Neural cell (in vitro differentiated cells): Measurements from ENCODE around the gene KCNH2. TPM values are rescaled to one million over a fixed set of nuclear protein-coding genes. Genes with fewer than 3 reads are reported as not detected.

Experiments
- H2AFZ ChIP-seq: fragments of 200-600, 300-800 bp; sonication (generic), shearing (Covaris generic); 2 replicates; pipeline ENCODE4 v1.6.0; 2014; ENCODE audit warnings: low read depth, mild to moderate bottlenecking, antibody characterized with exemption, low read length, moderate library complexity
- H3F3A ChIP-seq: fragments of 200-600 bp; shearing (Covaris generic); 2 replicates; pipeline ENCODE4 v1.6.1; 2016; ENCODE audit warnings: mild to moderate bottlenecking, moderate library complexity, mixed read lengths, antibody characterized with exemption, low read length; ENCODE audit not compliant: insufficient read depth, poor library complexity, severe bottlenecking
- H3K27ac ChIP-seq: fragments of 200-600, 300-800 bp; sonication (generic), shearing (Covaris generic); 2 replicates; pipeline ENCODE4 v1.5.1; 2014; ENCODE audit warnings: mild to moderate bottlenecking, low read length, moderate library complexity
- H3K27me3 ChIP-seq: fragments of 300-800, 200-600 bp; sonication (generic), shearing (Covaris generic); 2 replicates; pipeline ENCODE4 v1.6.0; 2014; ENCODE audit warnings: mild to moderate bottlenecking, low read depth, low read length, moderate library complexity; ENCODE audit not compliant: insufficient read depth
- H3K36me3 ChIP-seq: fragments of 300-800, 200-600 bp; sonication (generic), shearing (Covaris generic); 2 replicates; pipeline ENCODE4 v1.5.1; 2014; ENCODE audit warnings: mild to moderate bottlenecking, antibody characterized with exemption, low read length, moderate library complexity; ENCODE audit not compliant: insufficient read depth
- H3K4me2 ChIP-seq: fragments of 300-800, 200-600 bp; sonication (generic), shearing (Covaris generic); 2 replicates; pipeline ENCODE4 v1.6.0; 2014; ENCODE audit warnings: mild to moderate bottlenecking, low read length
- H3K4me3 ChIP-seq: fragments of 300-800, 200-600 bp; sonication (generic), shearing (Covaris generic); 2 replicates; pipeline ENCODE4 v1.5.1; 2014; ENCODE audit warnings: mild to moderate bottlenecking, low read length, moderate library complexity
- H3K79me2 ChIP-seq: fragments of 200-600 bp; shearing (Covaris generic); replicated peaks from 2 replicates; pipeline ENCODE4 v1.6.0; 2014; ENCODE audit warnings: mild to moderate bottlenecking, low read length, moderate library complexity; ENCODE audit not compliant: insufficient read depth
- H3K9ac ChIP-seq: fragments of 300-800, 200-600 bp; sonication (generic), shearing (Covaris generic); 2 replicates; pipeline ENCODE4 v1.6.1; 2016; ENCODE audit warnings: mild to moderate bottlenecking, low read length, mixed read lengths
- H3K9me2 ChIP-seq: fragments of 200-600 bp; shearing (Covaris generic); 2 replicates; pipeline ENCODE4 v1.6.1; 2016; ENCODE audit warnings: mild to moderate bottlenecking, low read length, mixed read lengths; ENCODE audit not compliant: insufficient read depth
- H3K9me3 ChIP-seq: fragments of 200-600, 300-800 bp; sonication (generic), shearing (Covaris generic); 2 replicates; pipeline ENCODE4 v1.6.1; 2016; ENCODE audit warnings: mild to moderate bottlenecking, mixed run types, low read length, moderate library complexity, mixed read lengths
- H4K20me1 ChIP-seq: fragments of 200-600 bp; shearing (Covaris generic); 2 replicates; pipeline ENCODE4 v1.6.1; 2016; ENCODE audit warnings: mild to moderate bottlenecking, mixed run types; ENCODE audit not compliant: insufficient read depth
- CTCF ChIP-seq: fragments of 450-650 bp; IDR thresholded peaks from 2 replicates; pipeline ENCODE4 v1.5.1; 2014; ENCODE audit warnings: antibody characterized with exemption, mild to moderate bottlenecking, moderate library complexity; ENCODE audit not compliant: poor library complexity, severe bottlenecking
- EP300 ChIP-seq: fragments of 450-650 bp; conservative IDR thresholded peaks from 2 replicates; pipeline ENCODE4 v1.6.1; 2014; ENCODE audit warnings: antibody characterized with exemption, mild to moderate bottlenecking, moderate library complexity; ENCODE audit not compliant: poor library complexity, severe bottlenecking
- EZH2 ChIP-seq: fragments of 200-600, 300-800 bp; shearing (Covaris generic), sonication (generic); IDR thresholded peaks from 2 replicates; pipeline ENCODE4 v1.6.1; 2014; ENCODE audit warnings: antibody characterized with exemption, low read length, borderline replicate concordance, mild to moderate bottlenecking; ENCODE audit not compliant: insufficient read depth, poor library complexity, severe bottlenecking
- MXI1 ChIP-seq: fragments of 450-650 bp; conservative IDR thresholded peaks from 2 replicates; pipeline ENCODE4 v1.6.1; 2014; ENCODE audit warnings: antibody characterized with exemption, mild to moderate bottlenecking; ENCODE audit not compliant: poor library complexity, severe bottlenecking
- POLR2AphosphoS5 ChIP-seq: IDR thresholded peaks from 2 replicates; pipeline ENCODE4 v1.6.1; 2012
- RAD21 ChIP-seq: fragments of 450-650 bp; conservative IDR thresholded peaks from 2 replicates; pipeline ENCODE4 v1.6.1; 2014; ENCODE audit warnings: antibody characterized with exemption, mild to moderate bottlenecking, moderate library complexity
- REST ChIP-seq: IDR thresholded peaks from 2 replicates; pipeline ENCODE4 v1.6.1; 2012; ENCODE audit warnings: borderline replicate concordance
- SMC3 ChIP-seq: fragments of 450-650 bp; conservative IDR thresholded peaks from 2 replicates; pipeline ENCODE4 v1.6.1; 2014; ENCODE audit warnings: antibody characterized with exemption, mild to moderate bottlenecking, moderate library complexity; ENCODE audit not compliant: poor library complexity
- TAF1 ChIP-seq: IDR thresholded peaks from 2 replicates; pipeline ENCODE4 v1.6.1; 2012; ENCODE audit warnings: low read depth
- polyA plus RNA-seq: library from polyadenylated mRNA; depleted of rRNA; stranded (reverse); fragments of >200 nt; gene quantifications from 2 replicates; pipeline ENCODE4 v1.2.3, GENCODE V29; 2014

The KCNH2 gene
- polyA plus RNA-seq, 1 donor from 2014 or later, result 24.4 TPM

- no peaks in the 10 kb centered on the region for H3K9me3 ChIP-seq
- no peaks in the 10 kb centered on the region for H3F3A ChIP-seq
- no peak overlapping the region for H2AFZ ChIP-seq
- H4K20me1 ChIP-seq, result no peaks in the 10 kb centered on the region
- no peak for TF ChIP-seq EZH2
- TF ChIP-seq SMC3, result no peak
- no peak for TF ChIP-seq EP300
- no peak for TF ChIP-seq REST
- TF ChIP-seq CTCF, result no peak
- no peak for TF ChIP-seq TAF1
- TF ChIP-seq RAD21, result no peak
- no peak for TF ChIP-seq POLR2AphosphoS5
- no peak for TF ChIP-seq MXI1
- no peaks in the 10 kb centered on the region for H3K27me3 ChIP-seq
- no peak overlapping the region for H3K4me3 ChIP-seq
- H3K79me2 ChIP-seq, result no peaks in the 10 kb centered on the region
- H3K4me2 ChIP-seq, result no peak overlapping the region
- no peaks in the 10 kb centered on the region for H3K9me2 ChIP-seq
- no peak overlapping the region for H3K9ac ChIP-seq
- no peak overlapping the region for H3K27ac ChIP-seq
- no peaks in the 10 kb centered on the region for H3K36me3 ChIP-seq
Measured at GRCh38 chr7:150958062-150958552, 20.0 kb downstream of the KCNH2 start.

GRCh38 chr7:150957133-150958020 is 20.7 kb downstream of the KCNH2 start:
- H3K36me3 ChIP-seq, result no peaks in the 10 kb centered on the region
- no peaks in the 10 kb centered on the region for H3K9me3 ChIP-seq
- no peak overlapping the region for H3K9ac ChIP-seq
- H4K20me1 ChIP-seq, result no peaks in the 10 kb centered on the region
- no peak overlapping the region for H2AFZ ChIP-seq
- no peak overlapping the region for H3K27ac ChIP-seq
- TF ChIP-seq SMC3, result no peak
- no peaks in the 10 kb centered on the region for H3K27me3 ChIP-seq
- no peaks in the 10 kb centered on the region for H3K79me2 ChIP-seq
- H3K4me2 ChIP-seq, result no peak overlapping the region
- H3F3A ChIP-seq, result no peaks in the 10 kb centered on the region
- H3K4me3 ChIP-seq, result no peak overlapping the region
- H3K9me2 ChIP-seq, result no peaks in the 10 kb centered on the region
